H1 (cell line): ENCODE results near the gene RNF141. TPM values are rescaled to one million over a fixed set of nuclear protein-coding genes. Genes with fewer than 3 reads are reported as not detected.

ENCODE experiments used
- USF2 ChIP-seq: IDR thresholded peaks from 2 replicates; pipeline ENCODE4 v1.6.1; 2011; ENCODE audit warnings: low read length, improper control_type of control experiment
- polyA plus RNA-seq, 7 experiments: library from polyadenylated mRNA; depleted of rRNA in 3 of 7; stranded (reverse) in 5 of 7; unstranded in 2 of 7; fragments of >200 nt in 5 of 7; fragments of 200-250 nt in 2 of 7; gene quantifications; 1 replicate in 5 of 7; 2 replicates in 1 of 7; 4 replicates in 1 of 7; pipeline versions ENCODE4 v1.2.1 to v1.2.3, GENCODE V29; 2011 to 2013; ENCODE audit warnings: missing spikeins in 2 of 7, mixed read lengths in 2 of 7
- total RNA-seq: library from RNA; stranded (reverse); fragmentation: NEBNext Ultra II Directional; extraction: Animal tissue kit (Norgen Biotek cat#: 25700); gene quantifications from 2 replicates; pipeline ENCODE4 v1.2.1, GENCODE V29; 2021

The RNF141 gene
- total and polyA plus RNA-seq, 2 of the 8 experiments (the other 6 are each of a cell fraction or from before 2014, with no cell fraction given) = 8.5 to 22.8 TPM

- no peak for TF ChIP-seq USF2
Observed at GRCh38 chr11:10588904-10589303, 47.9 kb upstream of the RNF141 start (continued).
